ENCODE data around the gene PPP6R2.

DNA sequence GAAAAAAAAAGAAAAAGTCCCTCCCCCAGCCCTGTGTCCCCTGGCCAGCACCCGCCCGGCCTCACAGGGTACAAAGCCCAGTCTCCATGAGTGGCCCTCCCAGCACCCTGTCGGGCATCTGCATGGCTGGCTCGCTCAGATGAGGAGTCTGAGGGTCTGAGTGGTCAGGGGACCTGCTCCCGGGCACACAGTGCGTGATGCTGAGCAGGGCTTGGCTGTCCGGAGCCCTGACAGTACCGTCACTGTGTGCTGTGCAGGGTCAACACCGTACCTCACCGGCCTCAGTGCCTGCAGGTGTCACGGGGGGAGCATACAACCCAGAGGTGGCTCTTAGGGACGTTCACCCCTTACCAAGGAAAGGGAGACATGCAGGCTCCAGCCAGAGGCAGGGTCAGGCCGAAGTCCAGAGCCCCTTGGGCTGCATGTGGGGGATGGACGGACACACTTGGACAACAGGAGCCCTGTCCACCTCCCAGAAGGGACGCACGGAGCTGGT, 32.1 kb upstream of the PPP6R2 start:
- TF ChIP-seq, protein P1, sequence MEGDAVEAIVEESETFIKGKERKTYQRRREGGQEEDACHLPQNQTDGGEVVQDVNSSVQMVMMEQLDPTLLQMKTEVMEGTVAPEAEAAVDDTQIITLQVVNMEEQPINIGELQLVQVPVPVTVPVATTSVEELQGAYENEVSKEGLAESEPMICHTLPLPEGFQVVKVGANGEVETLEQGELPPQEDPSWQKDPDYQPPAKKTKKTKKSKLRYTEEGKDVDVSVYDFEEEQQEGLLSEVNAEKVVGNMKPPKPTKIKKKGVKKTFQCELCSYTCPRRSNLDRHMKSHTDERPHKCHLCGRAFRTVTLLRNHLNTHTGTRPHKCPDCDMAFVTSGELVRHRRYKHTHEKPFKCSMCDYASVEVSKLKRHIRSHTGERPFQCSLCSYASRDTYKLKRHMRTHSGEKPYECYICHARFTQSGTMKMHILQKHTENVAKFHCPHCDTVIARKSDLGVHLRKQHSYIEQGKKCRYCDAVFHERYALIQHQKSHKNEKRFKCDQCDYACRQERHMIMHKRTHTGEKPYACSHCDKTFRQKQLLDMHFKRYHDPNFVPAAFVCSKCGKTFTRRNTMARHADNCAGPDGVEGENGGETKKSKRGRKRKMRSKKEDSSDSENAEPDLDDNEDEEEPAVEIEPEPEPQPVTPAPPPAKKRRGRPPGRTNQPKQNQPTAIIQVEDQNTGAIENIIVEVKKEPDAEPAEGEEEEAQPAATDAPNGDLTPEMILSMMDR (IDR thresholded peaks at IDR 0.05; ENCODE audit: low read depth, low read length, poor library complexity, severe bottlenecking): no peak
- TF ChIP-seq EZH2phosphoT487 (IDR thresholded peaks at IDR 0.05; ENCODE audit: borderline replicate concordance, low read length): no peak

All from DOHH2 (cell line).